ENCODE results near the gene PHETA2. TPM values are rescaled to one million over a fixed set of nuclear protein-coding genes. Genes with fewer than 3 reads are reported as not detected.
"Not testable (repeated sequence)": the region's sequence is repeated elsewhere in the genome, so short reads cannot be mapped to it uniquely, and the experiment has no call there.

Gene PHETA2
- total RNA-seq, 1 experiment from 2014 or later, result 2.6 TPM

- not testable (repeated sequence) for H3K23me2 ChIP-seq (ENCODE audit: insufficient read length, low read depth, low read length, poor library complexity, severe bottlenecking); H3K4me3 Mint-ChIP-seq; H4K91ac ChIP-seq (ENCODE audit: insufficient read length, low read depth, low read length); H3K9me3 ChIP-seq (ENCODE audit: control insufficient read depth, low read depth, low read length); H4K5ac ChIP-seq (ENCODE audit: insufficient read length, low read depth, low read length); H3K27ac Mint-ChIP-seq; H2AK5ac ChIP-seq (ENCODE audit: insufficient read length, low read length); H2AFZ ChIP-seq (ENCODE audit: low read length); H4K20me1 ChIP-seq (ENCODE audit: control insufficient read depth, insufficient read depth, insufficient read length); H3K4me1 ChIP-seq (ENCODE audit: insufficient read depth, low read length); H3K9me3 Mint-ChIP-seq; H3K23ac ChIP-seq (ENCODE audit: insufficient read length, low read depth, low read length); H3T11ph ChIP-seq (ENCODE audit: low read length); H3K27ac ChIP-seq (ENCODE audit: insufficient read length, low read depth, low read length); H3K56ac ChIP-seq (ENCODE audit: insufficient read length, low read depth, low read length); H2BK20ac ChIP-seq (ENCODE audit: low read depth, low read length, poor library complexity, severe bottlenecking); H2BK12ac ChIP-seq (ENCODE audit: insufficient read length, low read depth, low read length); H3K4me2 ChIP-seq (ENCODE audit: insufficient read depth, insufficient read length, low read length); H3K9ac ChIP-seq (ENCODE audit: extremely low read depth, insufficient read length, low read length); H2BK5ac ChIP-seq (ENCODE audit: insufficient read length, low read length); H3K36me3 Mint-ChIP-seq (ENCODE audit: insufficient read depth in 1 of 3, low read depth in 3 of 3); H3K14ac ChIP-seq (ENCODE audit: insufficient read depth, low read length); H3K18ac ChIP-seq (ENCODE audit: insufficient read length, low read depth, low read length); H3K27me3 ChIP-seq (ENCODE audit: insufficient read depth, low read length); H3K79me1 ChIP-seq (ENCODE audit: insufficient read depth, low read depth, low read length, poor library complexity, severe bottlenecking); H4K8ac ChIP-seq (replicated peaks; ENCODE audit: insufficient read length, low read depth, low read length); H2BK120ac ChIP-seq (ENCODE audit: low read depth, low read length, poor library complexity, severe bottlenecking); H3K79me2 ChIP-seq (ENCODE audit: insufficient read depth, low read length); H3K4ac ChIP-seq (ENCODE audit: low read depth, low read length); DNase-seq; H3K4me1 Mint-ChIP-seq; H2BK15ac ChIP-seq (ENCODE audit: low read depth, low read length)
- H3K27me3 Mint-ChIP-seq (ENCODE audit: low read depth), result peaks cover 18% of the 10 kb centered on the region
- no CpG with 5 or more reads among the region's 4 CpGs for WGBS (ENCODE audit: extremely low coverage, insufficient read length, low lambda C conversion rate)
Observed at GRCh38 chr22:42123529-42123928, 49.5 kb downstream of the PHETA2 start.

All from H9 (cell line).